ENCODE measurements around the gene HRCT1.

- TF ChIP-seq, protein P1, sequence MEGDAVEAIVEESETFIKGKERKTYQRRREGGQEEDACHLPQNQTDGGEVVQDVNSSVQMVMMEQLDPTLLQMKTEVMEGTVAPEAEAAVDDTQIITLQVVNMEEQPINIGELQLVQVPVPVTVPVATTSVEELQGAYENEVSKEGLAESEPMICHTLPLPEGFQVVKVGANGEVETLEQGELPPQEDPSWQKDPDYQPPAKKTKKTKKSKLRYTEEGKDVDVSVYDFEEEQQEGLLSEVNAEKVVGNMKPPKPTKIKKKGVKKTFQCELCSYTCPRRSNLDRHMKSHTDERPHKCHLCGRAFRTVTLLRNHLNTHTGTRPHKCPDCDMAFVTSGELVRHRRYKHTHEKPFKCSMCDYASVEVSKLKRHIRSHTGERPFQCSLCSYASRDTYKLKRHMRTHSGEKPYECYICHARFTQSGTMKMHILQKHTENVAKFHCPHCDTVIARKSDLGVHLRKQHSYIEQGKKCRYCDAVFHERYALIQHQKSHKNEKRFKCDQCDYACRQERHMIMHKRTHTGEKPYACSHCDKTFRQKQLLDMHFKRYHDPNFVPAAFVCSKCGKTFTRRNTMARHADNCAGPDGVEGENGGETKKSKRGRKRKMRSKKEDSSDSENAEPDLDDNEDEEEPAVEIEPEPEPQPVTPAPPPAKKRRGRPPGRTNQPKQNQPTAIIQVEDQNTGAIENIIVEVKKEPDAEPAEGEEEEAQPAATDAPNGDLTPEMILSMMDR (IDR thresholded peaks at IDR 0.05 in 8 of 11, conservative IDR thresholded peaks at IDR 0.05 in 3 of 11), result no peak
- TF ChIP-seq POLR2AphosphoS5 (IDR thresholded peaks at IDR 0.05) (peak in 2 of 3 donors; percentile 36 to 52), POLR2A (IDR thresholded peaks at IDR 0.05) (no peak)
These were observed 3.9 kb downstream of the HRCT1 start for GRCh38 chr9:35909687-35910612.

Measured in spleen (tissue), 7 donors.